Osteocyte (in vitro differentiated cells): ENCODE measurements around the gene EPC1. TPM values are rescaled to one million over a fixed set of nuclear protein-coding genes. Genes with fewer than 3 reads are reported as not detected.
"Not testable (repeated sequence)": the region's sequence is repeated elsewhere in the genome, so short reads cannot be mapped to it uniquely, and the experiment has no call there.

Source experiments
- DNase-seq: peaks from one replicate; pipeline ENCODE4 v3.0.0; 2021; ENCODE audit warnings: mixed read lengths; ENCODE audit not compliant: unreplicated experiment; ENCODE audit errors: extremely low spot score
- H3K27ac Mint-ChIP-seq: one replicate; pipeline ENCODE4 v1.8.0; 2021; ENCODE audit warnings: mild to moderate bottlenecking, mixed read lengths; ENCODE audit not compliant: unreplicated experiment
- H3K27me3 Mint-ChIP-seq: one replicate; pipeline ENCODE4 v1.8.0; 2021; ENCODE audit warnings: mixed read lengths; ENCODE audit not compliant: unreplicated experiment
- H3K36me3 Mint-ChIP-seq: one replicate; pipeline ENCODE4 v1.8.0; 2021; ENCODE audit warnings: mixed read lengths; ENCODE audit not compliant: unreplicated experiment
- H3K4me1 Mint-ChIP-seq: one replicate; pipeline ENCODE4 v1.8.0; 2021; ENCODE audit warnings: mixed read lengths; ENCODE audit not compliant: unreplicated experiment
- H3K4me3 Mint-ChIP-seq: one replicate; pipeline ENCODE4 v1.8.0; 2021; ENCODE audit warnings: mild to moderate bottlenecking, moderate library complexity, mixed read lengths; ENCODE audit not compliant: unreplicated experiment
- H3K9me3 Mint-ChIP-seq: one replicate; pipeline ENCODE4 v1.8.0; 2021; ENCODE audit warnings: mixed read lengths; ENCODE audit not compliant: unreplicated experiment
- total RNA-seq: library from RNA; stranded (reverse); gene quantifications from 2 replicates; pipeline ENCODE4 v1.2.1, GENCODE V29; 2021

Gene EPC1
- total RNA-seq, 1 donor from 2014 or later = 35.5 TPM

GRCh38 chr10:32218206-32219044, 128.5 kb downstream of the EPC1 start:
- not testable (repeated sequence) for H3K4me3 Mint-ChIP-seq, H3K36me3 Mint-ChIP-seq, H3K4me1 Mint-ChIP-seq, DNase-seq, H3K27ac Mint-ChIP-seq, H3K27me3 Mint-ChIP-seq
- H3K9me3 Mint-ChIP-seq = peaks cover 28% of the 10 kb centered on the region

Other genes with a start within 250 kb of the EPC1 start
- gene CCDC7, start 99.0 kb upstream of the EPC1 start, total RNA-seq = 12.5 and 12.6 TPM in 2 replicates